M059J (cell line): ENCODE results near the gene HACD2. TPM values are rescaled to one million over a fixed set of nuclear protein-coding genes. Genes with fewer than 3 reads are reported as not detected.
"Not testable (repeated sequence)": the region's sequence is repeated elsewhere in the genome, so short reads cannot be mapped to it uniquely, and the experiment has no call there.

Experiments used
- DNase-seq: peaks from one replicate; pipeline ENCODE4 v3.0.0-alpha.2; 2012; ENCODE audit warnings: low read depth
- total RNA-seq: library from RNA; depleted of rRNA; stranded (reverse); fragments of >200 nt; shearing (Covaris generic); gene quantifications from 2 replicates; pipeline ENCODE4 v1.2.3, GENCODE V29; 2014; rRNA removed

Gene HACD2
- 43.4 and 63.9 TPM in 2 replicates for total RNA-seq

- peak; percentile 98 for DNase-seq
These were observed at the start of gene HACD2 for GRCh38 chr3:123584988-123585937. Gene HACD2, minus strand, starts transcription at chr3:123585053. Its CDS starts 26 bp downstream, at chr3:123585027.

DNA sequence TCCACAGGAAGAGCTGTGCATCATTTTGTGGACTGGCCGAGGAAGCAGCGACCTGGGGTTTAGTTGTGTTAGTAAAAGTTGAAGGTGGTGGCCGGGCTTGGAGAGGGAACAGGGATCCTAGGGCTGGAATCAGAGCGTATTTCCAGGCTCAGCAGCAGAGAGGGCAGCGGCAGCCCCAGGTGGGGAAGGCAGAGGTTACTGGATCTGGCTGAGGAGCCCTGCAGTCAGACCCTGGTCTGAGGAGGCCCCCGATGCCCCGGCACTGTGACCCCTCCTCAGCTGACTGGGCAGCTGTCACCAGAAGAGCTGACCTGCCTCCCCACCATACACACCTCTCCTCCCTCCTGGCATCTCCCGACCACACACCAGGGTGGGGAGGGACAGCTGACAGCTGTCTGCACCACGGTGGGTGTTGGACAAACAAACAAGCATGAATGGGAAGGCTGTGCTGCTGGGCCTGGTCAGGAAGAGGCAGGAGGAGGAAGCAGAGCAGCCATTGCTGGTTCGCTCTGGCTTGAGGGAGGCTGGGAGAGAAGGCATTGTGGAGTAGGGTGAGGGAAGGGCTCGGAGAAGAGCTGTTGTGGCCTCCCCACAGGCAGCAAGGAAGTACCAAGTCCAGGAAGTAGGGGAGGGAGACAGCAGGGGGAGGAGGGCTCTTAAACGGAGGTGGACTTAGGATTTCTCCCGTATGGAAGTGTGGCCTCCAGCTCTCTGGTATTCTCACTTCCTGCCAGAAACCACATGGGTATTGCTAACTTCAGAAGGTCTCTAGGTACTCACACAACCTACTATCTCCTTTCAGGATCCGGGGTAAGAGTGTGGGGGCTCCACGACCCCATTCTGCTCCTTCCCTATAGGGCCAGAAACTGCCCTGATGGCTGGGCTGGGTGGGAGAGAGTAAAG, 49.5 kb upstream of the HACD2 start:
- peak; percentile 36 for DNase-seq

GRCh38 chr3:123633530-123633929, 48.7 kb upstream of the HACD2 start:
- no peak for DNase-seq

GRCh38 chr3:123632161-123632655, 47.4 kb upstream of the HACD2 start:
- DNase-seq: no peak

DNA sequence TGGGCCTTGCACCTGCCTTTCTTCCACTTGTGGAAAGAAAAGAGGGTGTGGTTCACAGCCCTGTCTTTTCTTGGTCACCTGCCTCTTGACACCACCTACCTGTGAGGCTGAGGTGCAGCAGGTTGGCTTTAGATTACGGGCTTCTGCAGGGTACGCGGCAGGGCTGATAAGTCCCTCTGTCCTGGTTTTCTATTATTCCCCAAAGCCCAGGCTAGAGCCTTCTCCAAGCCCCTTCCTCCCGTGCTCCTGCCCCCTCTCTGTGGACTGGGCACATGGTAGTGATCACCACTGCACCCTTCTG, 44.8 kb upstream of the HACD2 start:
- no peak for DNase-seq

GRCh38 chr3:123628996-123629746, 44.3 kb upstream of the HACD2 start:
- no peak for DNase-seq

DNA sequence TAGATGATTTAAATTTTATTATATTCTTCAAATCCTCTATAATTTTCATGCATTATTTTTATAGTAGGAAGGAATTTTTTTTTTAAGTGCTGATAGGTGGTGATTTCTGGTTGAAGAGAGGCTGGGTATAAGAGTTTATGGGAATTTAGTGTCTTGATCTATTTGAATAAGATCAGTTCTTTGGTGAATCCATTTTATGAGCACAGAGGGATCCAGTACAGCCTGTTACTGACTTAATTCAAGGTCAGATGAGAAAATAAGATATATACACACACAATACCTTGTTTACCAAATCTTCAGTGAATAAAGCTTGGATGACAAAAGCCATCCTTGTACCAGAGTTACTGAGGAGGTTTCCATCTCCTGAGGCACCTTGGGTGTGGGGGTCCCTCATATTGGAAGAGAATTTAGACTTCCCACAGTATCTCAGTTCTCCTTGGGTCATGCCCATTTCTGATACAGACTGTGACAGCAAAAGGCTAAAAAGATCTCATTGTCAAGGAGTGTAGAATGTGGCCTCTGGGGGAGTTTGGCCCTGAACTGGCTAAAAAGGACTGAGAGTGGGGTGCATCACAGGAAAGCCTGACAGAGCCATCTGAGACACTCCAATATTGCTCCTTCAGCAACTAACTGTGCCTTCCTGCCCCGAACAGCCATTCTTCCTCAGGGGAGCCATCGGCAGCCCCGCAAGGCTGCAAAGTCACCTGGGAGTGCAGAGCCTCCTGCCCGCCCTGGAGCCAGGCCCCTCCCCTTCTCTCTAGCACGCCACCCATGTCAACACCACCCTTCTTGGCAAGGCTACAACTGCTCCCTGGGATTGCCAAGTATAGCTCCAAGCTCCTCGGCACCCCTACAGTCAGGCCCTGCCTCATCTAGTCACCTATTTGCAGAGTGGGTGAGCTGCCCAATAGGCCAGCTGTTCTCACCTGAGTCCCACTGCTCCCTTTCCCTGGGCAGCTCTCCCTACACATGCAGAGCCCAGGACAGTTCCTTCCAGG, 43.1 kb upstream of the HACD2 start:
- DNase-seq: no peak

GRCh38 chr3:123626881-123627280, 42.0 kb upstream of the HACD2 start:
- DNase-seq: no peak

- DNase-seq: no peak
These were observed 39.4 kb upstream of the HACD2 start for GRCh38 chr3:123624302-123624701.

- peak; percentile 51 for DNase-seq
These were observed 38.6 kb upstream of the HACD2 start for GRCh38 chr3:123623346-123623880.

DNA sequence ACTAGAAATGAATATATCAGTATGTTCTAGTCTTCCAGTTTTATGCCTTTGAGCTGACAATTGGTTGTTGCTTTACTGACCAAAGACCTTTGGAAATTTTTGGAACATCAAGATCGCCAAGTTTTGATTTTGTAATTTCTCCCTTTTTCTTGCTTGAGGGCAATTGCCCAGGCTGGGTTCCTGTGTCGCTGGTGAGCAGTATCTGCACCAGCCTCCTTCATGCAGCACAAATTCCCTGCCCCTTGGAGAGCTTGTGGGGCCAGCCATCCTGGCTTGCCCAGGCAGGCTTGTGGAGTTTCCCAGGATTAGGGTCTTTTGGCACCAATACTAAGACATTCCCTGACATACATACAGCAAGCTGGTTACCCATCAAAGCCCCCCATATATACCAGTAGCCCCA, 37.9 kb upstream of the HACD2 start:
- DNase-seq: no peak

DNA sequence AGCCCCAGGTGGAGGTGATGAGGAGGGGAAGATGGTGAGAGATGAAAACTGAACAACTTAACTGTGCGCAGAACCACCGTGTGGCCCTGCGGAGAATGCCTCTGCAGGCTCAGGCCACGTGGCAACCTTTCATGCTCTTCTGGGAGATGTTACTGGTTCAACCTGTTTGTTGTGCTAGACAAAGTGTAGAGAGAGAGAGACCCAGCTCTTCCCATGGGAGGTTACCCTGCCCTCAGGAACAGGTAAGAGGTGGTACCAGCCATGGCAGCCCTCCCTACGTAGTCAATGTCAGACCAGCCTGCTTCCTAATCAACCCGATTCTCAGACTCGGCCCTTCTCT, 37.0 kb upstream of the HACD2 start:
- DNase-seq: no peak

DNA sequence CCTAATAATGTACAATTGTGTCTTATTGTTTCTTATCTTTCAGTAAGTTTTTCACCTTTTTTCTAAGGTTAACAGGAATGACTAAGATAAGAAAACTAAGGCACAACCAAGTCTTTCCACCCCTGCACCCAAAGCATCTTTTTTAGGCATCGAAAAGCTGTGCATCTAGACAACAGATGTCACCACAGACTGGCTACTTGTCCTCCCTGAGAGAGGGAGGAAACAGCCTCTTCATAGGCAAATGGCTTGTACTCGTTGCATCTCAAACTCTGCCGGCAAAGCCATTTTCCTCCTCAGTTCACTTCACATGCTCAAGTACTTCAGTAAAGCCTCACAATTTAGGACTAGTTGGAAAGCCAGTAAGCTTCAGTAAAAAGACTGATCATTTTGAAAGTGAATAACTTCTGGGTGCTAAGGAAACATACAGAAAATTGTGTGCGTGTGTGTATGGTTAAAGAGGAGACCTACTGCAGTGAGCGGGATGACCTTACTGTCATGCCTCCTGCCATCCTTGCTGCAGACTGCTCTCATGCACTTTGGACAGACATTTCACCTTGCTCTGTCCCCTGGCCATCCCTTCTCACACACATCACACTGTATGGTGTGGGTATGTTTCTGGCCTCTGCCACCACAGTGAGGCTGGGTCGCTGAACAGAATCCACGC, 36.5 kb upstream of the HACD2 start:
- DNase-seq: no peak

- DNase-seq: peak; percentile 58
These were observed 35.5 kb upstream of the HACD2 start for GRCh38 chr3:123620343-123620742.

DNA sequence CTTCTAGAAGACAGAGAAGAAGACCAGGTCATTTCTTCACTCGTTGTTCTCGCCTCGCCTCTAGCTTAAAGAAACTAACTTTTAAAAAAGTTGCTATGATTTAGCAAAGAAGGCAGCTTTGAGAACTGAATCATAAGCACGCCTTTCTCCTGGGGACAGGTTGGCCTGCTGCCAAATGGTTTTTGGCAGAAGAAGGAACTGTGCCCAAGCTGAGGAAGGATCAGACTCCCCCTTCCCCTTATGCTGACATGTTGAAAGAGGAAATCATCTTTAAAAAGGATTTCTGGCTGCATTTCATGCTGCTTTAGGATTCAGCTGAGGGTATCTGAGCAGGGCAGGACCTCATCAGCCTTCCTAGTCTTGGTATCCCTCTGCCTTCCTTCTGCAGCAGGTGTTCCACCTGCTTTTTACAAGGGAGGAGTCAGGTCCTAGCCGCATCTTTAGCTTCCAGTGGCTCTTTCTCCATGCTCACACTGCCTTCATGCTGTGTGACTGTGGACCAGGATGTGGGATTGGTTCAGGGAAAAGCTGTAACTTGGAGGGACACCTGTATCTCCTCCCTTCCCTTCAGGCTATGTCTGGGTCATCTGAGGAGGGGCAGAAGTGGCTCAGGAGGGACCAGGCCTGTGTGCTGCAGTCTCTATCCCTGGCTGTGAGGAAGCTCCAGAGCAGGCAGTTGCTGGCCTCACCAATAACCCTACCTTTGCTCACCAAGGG, 34.1 kb upstream of the HACD2 start:
- DNase-seq: peak; percentile 70

GRCh38 chr3:123618076-123618708, 33.3 kb upstream of the HACD2 start:
- DNase-seq: no peak

DNA sequence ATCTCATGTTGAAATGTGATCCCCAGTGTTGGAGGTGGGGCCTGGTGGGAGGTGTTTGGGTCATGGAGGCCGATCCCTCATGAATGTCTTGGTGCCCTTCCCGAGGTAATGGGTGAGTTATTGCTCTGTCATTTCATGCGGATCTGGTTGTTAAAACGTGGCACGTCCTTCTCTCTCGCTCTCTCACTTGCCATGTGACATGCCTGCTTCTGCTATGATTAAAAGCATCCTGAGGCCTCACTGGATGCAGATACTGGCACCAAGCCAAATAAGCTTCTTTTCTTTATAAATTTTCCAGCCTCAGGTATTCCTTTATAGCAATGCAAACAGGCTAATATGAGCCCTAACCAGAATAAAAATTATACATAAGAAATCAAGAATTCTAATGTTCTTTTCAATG, 31.7 kb upstream of the HACD2 start:
- no peak for DNase-seq

- no peak for DNase-seq
These were observed 28.7 kb upstream of the HACD2 start for GRCh38 chr3:123613543-123613942.

DNA sequence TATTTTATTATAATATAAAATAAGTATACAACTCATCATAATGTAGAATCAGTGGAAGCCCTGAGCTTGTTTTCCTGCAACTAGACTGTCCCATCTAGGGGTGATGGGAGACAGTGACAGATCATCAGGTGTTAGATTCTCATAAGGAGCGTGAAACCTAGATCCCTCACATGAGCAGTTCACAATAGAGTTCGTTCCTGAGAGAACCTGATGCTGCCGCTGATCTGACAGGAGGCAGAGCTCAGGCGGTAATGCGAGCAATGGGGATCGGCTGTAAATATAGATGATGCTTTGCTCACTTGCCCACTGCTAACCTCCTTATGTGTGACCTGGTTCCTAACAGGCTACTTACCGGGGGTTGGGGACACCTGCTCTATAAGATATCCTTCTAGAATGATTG, 26.8 kb upstream of the HACD2 start:
- DNase-seq: not testable (repeated sequence)
